HG03378 (cell line): ENCODE measurements around the gene ALDH1A2.
"Not testable (repeated sequence)": the region's sequence is repeated elsewhere in the genome, so short reads cannot be mapped to it uniquely, and the experiment has no call there.

Experiments used
- ATAC-seq: cut with Tn5 transposase; IDR thresholded peaks from one replicate; pipeline ENCODE4 v1.9.1; 2021; ENCODE audit warnings: mild to moderate bottlenecking, moderate library complexity; ENCODE audit not compliant: unreplicated experiment

ALDH1A2 gene

DNA sequence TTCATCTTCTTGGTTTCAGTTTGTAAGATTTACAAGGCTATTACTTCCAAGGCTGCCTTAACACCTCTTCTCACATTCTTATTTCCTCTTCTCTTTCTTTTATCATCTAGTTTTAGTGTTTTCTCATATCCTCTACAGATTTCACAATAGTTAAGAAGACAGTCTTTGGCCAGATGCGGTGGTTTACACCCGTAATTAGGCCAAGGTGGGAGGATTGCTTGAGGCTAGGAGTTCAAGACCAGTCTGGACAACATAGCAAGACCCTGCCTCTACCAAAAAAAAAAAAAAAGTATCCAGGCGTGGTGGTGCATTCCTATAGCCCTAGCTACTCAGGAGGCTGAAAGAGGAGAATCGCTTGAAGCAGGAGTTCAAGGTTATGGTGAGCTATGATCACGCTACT is 3.5 kb upstream of the ALDH1A2 start:
- ATAC-seq = no peak

DNA sequence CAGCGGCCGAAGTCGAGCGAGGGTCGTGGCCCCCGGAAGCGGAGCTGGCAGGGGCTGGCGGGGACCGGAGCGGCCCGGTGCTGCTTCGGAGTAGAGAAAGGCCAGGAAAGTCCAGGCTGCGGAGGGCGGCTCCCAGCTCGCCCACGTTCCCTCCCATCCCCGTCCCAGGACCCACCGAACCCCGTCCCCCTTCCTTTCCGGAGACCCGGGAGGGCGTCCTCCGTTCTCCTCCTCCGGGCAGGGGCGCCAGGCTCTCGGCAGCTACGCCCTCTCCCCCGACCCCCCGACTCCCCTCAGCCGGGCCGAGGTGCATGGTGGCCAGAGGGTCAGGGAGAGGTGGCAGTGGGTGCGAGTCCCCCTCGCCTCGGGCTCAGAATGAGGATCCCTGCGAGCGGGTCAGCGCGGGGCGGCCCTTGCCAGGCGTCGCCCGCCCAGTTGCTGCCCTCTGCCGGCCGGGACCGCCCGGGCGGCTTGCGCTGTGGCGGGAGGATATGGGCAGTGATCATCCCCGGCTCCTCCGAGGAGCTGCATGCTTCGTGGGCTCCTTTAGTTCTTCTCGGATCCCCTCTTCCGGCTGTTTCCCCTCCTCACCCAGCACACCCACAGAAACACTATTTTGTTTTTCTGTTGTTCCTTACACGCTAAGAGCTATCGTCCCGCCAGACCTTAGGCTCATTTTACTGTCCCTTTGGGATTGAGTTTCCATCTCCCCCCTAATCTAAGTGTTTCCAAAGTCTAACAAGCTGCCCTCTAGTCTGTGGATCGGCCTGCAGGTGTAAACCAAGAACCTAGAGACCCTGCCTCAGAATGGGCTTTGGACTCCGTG is 744 bp upstream of the ALDH1A2 start:
- ATAC-seq = no peak

GRCh38 chr15:58064980-58065444 is 499 bp downstream of the ALDH1A2 start:
- no peak for ATAC-seq

- no peak for ATAC-seq
Observed at GRCh38 chr15:58064082-58064979, 1.2 kb downstream of the ALDH1A2 start.

DNA sequence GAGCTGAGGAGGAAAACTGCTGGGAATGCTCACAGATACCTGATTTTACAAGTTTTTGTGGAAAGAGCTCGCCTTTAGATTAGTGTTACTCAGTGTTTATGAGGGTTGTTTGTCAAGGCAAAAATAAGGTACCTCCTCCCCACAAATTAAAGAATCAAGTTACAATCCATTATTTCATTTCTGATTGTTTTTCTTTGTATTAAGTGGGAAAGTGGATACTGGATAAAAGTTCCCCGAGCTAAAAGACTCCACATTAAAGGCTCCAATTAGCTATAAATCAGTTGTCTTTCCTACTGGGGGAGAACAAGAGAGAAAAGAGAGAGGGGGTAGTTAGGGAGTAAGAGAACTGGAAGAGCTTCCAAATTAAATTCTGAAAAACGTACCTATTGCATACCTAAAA is 1.9 kb downstream of the ALDH1A2 start:
- no peak for ATAC-seq

- ATAC-seq = no peak
Observed at GRCh38 chr15:58062983-58063382, 2.5 kb downstream of the ALDH1A2 start.

DNA sequence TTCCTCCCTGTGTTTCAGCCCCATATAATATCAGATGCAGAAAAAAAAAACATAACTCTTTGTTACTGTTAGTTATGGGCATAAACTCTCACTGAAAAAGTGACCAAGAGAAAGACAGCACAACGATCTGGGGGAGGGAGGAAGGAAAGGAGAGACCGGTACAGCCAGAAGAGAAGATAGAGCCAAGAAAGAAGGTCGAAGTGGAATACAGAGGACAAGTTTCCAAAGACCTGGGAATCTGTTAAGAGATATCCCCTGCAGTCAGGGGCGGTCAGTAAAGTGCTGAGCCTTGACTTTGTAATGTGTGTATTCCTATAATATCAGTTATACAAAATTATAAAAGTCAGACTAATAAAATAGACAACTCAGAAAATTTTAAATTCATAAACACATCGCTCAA is 3.3 kb downstream of the ALDH1A2 start:
- no peak for ATAC-seq

GRCh38 chr15:58060575-58060974 is 4.9 kb downstream of the ALDH1A2 start:
- ATAC-seq = no peak

- no peak for ATAC-seq
Observed at GRCh38 chr15:58058729-58059128, 6.8 kb downstream of the ALDH1A2 start.

DNA sequence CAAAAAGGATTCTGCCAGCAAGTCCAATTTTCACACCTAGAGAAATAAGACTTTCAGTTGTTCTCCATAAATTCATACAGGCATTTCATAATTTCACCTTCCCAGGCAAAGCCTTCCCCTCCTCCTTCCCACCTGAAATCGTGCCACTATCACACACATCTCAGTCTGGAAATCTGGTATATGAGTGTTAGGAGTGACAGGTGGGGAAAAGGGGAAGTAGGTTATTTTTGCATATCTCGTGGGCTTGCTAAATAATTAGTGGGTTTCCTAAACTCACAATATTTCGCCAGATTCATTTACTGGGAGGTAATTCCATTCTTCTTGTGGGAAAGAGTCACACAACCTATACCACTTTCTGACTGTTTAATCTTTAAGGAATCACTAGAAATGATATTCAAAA is 7.4 kb downstream of the ALDH1A2 start:
- no peak for ATAC-seq

GRCh38 chr15:58057559-58057958 is 8.0 kb downstream of the ALDH1A2 start:
- no peak for ATAC-seq

DNA sequence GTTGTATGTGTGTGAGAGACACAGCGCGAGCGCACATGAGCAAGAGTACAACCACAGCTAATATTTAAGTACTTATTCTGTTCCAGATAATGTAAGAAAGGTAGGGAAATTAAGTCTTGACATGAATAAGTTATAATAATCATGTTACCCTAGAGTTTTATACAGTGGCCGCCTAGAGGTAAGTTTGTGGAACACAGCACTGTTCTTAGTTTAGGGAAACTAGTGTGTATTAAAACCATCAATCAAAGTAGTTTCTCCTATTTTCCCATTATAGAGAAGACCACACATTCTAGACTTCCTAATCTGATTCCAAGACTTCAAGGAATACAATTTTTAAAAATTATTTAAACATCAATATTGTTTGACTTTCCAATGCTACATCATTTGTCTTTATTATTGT is 9.5 kb downstream of the ALDH1A2 start:
- ATAC-seq = no peak

GRCh38 chr15:58053315-58054153 is 12.0 kb downstream of the ALDH1A2 start:
- ATAC-seq = no peak

DNA sequence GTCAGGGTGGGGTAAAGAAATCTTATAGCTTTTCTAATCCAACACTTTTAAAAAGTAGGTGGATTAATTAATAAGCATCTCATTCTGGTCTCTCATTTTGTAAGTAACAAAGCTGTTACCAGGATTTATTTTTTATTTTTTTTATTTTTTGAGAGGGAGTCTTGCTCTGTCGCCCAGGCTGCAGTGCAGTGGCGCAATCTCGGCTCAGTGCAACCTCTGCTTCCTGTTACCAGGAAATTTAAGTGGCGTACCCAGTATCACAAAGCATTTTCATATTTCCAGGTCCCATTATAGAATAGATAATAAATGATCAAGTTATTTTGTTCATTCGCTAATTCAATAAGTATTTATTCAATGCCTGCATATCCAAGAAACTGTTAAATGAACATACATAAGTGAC is 13.2 kb downstream of the ALDH1A2 start:
- ATAC-seq = no peak

DNA sequence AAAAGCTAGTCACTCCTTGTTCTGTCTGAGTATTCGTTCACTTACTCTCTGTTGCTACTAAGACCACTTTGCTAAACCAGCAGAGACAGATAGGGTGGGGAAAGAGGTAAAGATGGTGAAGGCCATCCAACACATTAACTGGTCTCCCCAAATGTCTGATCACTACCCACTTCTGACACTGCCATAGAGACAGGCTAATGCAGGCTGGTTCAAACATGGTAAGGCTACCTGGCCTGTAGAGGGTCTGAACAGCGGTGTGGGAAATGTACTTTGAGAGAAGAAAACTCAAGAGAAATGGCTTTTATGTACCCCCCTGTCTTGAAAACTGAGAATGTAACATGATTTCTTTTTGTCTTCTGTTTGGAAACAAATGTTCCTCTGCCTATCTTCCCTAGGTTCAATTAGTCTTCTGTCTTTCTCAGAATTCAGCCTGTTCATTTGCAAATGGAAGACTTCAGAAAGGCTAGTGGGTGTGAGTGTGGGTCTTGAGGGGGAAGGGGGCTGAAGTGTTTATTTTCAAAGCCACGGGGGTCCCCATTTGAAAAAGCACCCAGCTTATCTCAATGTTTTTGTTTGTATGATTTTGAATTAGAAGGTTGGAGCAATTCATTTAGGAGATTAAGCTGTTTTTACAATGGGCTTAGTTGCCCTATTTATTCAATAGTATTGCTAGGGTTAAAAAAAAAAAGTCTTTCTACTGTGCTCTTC is 15.8 kb downstream of the ALDH1A2 start:
- ATAC-seq = no peak

GRCh38 chr15:58048261-58048660 is 17.2 kb downstream of the ALDH1A2 start:
- no peak for ATAC-seq

- no peak for ATAC-seq
Observed at GRCh38 chr15:58047149-58047548, 18.4 kb downstream of the ALDH1A2 start.

GRCh38 chr15:58046467-58046866 is 19.0 kb downstream of the ALDH1A2 start:
- no peak for ATAC-seq

- not testable (repeated sequence) for ATAC-seq
Observed at GRCh38 chr15:58045376-58045775, 20.1 kb downstream of the ALDH1A2 start.

DNA sequence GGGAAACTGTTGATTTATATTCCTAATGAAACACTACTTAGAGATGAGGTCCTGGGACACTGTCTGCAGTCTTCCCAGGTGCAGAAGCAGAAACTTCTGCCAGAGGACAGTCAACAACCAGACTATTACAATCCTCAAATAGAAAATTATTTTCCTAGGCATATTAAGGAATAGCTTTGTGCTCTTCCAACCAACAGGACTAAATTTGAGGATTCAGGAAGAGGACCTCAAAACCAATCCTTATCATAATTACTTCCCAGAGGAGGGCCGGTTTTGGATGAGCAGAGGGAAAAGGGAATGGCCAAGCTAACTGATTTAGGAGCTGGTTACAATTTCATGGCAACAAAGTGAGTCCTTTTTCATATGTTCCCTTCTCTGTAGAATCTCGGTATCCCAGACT is 21.0 kb downstream of the ALDH1A2 start:
- ATAC-seq = no peak
